Stimulated activated CD4-positive, alpha-beta T cell treated with anti-CD3 and anti-CD28 coated beads, Interleukin-4, amount 100 ng/mL, for 1 hour (primary cell): ENCODE data around the gene DPP6.

Source experiments
- DNase-seq: peaks from one replicate; pipeline ENCODE4 v3.0.0-alpha.2; 2020

The DPP6 gene

DNA sequence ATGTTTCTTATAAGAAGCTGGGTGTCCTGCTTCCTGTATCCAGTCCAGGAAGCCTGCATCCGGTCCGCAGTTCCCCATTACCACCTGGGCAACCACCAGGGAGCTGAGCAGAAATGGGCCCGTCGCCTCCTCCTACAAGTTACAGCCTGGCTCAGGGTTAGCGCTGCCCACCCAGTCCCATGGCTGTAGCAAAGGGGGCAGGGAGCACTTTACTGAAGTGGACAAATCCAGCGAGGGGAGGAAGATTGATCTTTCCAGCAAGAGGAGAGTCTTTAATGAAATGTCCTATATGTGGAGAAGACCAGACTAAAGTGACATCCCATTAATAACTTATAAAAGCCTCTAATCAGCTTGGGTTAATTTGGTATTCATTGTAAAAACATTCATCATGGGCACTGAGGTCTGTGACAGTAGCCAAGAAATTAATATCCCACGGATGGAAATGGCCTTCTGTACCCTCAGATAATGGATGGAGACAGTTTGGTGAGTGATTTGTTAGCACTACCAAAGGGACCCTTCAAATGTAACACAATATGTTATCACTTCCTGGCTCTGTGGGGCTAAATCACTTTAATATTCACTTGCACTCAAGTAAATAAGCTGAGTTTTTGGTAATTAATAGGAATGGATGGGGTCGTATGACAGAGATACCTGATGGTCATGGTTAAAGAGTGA lies 627.3 kb downstream of the DPP6 start:
- no peak for DNase-seq

DNA sequence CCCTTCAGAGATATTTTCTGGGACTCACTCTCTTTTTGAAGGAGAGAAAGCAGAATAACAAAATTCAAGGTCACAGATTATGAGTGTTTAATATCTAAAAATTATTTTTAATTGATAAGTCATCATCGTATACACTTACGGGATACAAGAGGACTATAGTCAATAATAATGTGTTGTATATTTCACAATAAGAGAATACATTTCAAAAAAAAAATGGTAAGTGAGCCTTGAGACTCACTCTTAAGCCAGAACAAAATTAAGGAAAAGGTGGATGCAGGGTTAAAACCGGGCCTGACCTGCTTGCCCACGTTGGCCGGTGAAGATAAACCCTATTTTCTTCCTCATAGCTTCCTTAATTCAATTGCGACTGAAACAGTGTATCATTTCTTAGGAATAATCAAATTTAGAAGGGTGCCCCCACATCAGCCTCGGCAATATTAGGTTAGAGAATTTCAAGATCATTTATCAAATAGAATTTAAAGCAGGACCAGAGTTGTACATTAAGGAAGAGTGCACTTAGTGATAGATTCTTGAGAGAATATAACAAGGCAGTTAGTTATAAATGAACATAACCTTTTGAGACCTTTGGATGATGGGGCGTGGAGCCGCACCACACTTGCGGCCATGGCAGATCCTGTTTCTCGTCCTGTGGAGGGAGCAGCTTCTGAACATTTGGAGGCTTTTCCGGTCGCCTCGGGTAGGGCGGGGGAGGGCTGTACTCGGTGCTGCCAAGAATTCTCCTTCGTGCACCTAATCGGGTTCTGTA lies 628.9 kb downstream of the DPP6 start:
- DNase-seq, result no peak

DNA sequence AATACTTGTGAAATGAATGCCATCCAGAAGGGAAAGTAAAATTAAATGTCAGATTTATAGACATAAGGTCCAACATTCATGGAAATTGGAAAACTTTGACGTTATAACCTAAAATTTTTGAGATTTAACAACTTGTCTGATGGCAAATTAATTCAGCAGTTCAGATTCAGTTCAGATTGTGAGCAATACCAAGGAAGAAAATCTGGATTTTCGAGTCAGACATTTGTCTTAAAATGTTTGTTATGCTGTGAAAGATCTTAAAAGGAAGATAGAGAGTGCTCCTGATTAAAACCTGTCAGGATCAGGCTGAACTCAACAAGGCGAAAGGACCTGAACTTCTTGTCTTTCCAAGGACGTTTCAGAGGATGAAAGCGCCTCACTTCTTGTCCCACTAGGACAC lies 629.8 kb downstream of the DPP6 start:
- no peak for DNase-seq

DNA sequence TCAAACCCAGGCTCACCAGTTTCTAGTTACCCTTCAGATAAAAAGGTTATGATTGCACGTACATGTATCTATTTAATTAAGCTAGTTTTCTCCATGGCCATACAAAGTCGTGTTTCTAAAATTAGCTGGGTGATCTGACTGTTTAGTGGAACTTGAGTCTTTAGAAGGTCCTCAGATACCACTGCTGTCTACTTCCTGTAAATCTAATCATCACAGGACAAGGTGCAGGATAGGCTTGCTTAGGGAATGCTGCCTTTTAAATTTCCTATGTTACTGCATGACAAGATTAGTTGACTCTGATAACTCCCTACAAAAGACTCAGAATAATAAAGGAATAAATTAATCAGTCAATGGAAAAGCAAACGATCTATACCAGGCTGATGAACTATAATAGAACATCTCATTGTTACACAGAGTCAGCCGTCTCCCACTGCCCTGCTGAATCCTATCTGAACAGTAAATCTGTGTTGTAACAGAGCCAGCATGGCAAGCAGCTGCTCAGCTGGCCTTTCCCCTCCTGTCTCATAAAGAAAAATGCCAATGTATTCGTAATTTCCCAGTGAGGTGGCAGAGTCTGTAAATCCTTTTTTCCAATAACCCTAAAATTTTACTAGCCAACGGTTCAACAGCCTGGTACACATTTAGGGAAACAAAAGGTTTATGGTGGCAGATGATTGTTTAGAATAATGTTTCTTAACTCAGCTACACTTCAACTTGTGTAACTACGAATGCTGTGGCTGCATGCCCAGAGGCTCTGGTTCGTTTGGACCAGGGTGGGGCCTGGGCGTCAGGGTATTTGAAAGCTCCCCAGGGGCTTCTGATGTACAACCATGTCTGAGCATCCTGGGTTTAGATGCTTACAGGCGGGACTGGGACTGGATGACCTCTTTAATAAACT lies 632.7 kb downstream of the DPP6 start:
- DNase-seq, result no peak

DNA sequence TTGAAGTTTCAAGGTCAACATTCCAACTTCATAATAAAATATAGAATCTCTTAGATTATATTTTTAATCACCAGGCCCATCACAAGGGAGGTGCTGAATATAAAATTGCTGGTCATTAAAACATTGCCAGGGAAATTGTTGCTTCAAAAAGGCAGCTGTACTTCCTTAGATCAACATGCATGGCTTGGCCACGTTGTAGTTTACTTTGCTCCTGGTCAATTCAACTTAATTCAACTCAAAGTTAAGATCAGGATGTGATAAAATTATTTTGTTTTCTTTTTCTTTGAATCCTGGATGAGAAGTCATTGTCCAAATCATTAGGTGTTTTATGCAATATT lies 633.3 kb downstream of the DPP6 start:
- no peak for DNase-seq

DNA sequence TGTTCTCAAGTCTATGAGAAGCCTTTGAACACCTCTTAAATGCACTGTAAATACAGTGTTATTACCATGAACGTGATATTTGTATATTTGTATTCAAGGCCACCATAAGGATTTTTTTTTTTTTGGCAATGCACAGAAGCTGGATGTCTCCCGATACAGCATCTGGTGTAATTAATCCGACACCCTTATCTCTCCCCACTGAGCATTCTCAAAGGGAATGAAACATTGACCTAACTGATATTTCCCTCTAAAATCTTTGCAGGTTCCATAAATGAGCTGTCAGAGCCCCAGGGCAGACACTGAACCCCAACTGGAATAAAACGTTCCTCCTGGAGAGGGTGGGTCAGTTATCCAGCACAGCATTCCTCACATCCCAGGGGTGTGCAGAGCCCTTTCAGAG lies 634.1 kb downstream of the DPP6 start:
- no peak for DNase-seq

DNA sequence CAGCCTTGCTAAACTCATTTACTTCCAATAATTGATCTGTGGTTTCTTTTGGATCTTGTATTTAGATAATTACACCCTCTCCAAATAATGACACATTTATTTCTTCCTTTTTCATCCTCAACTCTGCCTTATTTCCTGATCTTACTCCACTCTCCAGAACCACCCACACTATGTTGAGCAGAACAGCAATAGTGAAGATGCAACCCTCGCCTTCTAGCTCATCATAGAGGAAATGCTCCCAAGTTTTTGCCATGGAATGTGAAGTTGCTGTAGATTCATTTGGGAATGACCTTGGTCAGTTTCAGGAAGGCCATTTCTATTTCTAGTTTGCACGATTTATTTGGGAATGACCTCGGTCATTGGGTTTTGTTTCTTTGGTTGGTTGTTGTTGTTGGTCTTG lies 636.8 kb downstream of the DPP6 start:
- DNase-seq, result no peak

DNA sequence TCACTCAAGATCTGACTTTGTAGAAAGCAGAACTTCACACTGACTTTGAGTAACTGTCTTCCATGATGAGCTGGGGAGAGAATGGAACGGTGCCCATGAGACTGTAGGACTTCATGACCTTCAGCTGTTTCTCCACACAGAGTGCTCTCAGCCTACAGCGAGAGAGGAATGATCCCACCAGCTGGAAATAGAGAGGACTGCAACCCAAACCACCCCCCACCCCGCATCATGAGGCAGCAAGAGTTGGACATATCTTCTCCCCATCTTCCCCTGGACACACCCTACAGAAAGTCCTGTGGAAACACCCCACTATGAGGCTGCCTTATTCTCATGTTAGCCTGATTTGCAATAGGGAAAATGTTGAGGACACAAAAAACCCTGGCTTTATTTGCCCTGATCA lies 638.2 kb downstream of the DPP6 start:
- no peak for DNase-seq

DNA sequence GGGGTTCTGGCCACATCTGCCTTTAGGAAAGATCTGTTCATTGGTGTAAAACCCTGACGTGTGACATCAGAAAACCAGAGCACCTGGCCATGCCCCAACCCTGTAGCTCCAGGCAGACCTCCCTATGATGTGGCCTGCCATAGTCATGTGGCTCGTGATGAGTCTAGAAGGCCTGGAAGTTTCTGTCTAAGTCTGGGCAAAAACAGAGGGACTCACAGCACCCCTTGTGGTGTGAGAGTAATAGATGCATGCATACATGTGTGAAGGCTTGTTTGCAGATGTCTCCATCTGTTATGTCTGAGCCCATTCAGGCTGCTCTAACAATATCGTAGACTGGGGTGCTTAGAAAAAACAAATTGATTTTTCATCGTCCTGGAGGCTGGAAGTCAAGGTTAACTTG lies 641.5 kb downstream of the DPP6 start:
- no peak for DNase-seq

DNA sequence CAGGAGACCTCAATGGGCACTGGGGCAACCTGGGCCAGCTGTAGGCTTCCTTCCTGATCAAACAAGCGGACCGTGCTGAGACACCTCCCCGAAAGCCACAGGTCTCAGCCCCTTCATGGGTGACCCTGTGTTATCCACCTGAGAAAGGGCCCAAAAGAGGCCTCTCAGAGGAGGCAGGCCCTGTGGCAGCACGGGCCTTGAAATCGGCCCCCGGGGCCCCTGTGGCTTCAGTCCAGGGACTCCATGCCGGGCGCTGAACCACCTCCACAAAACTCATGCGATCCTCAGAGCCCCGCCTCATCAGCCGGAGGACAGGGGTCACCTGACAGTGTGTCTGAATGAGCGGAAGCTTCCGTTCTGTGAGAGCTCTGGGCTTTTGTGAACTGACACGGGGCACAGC lies 643.6 kb downstream of the DPP6 start:
- no peak for DNase-seq

DNA sequence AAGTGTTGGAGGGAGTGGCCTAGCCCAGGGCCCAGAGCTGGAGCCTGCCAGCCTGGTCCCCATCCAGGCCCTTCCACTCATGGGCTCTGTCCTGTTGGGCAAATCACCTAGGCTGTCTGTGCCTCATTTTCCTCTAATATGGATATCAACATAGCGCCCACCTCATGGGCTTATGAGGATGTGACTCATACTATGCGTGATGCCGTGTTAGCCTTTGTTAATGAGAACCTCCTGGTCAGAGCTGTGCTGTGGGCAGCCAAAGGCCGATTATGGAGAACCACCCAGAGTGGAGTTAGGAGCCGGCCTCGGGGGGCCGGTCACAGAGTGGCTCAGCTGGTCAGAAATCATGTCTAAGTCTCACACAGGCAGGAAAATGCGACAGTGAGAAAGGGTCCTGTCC lies 644.4 kb downstream of the DPP6 start:
- DNase-seq, result no peak

DNA sequence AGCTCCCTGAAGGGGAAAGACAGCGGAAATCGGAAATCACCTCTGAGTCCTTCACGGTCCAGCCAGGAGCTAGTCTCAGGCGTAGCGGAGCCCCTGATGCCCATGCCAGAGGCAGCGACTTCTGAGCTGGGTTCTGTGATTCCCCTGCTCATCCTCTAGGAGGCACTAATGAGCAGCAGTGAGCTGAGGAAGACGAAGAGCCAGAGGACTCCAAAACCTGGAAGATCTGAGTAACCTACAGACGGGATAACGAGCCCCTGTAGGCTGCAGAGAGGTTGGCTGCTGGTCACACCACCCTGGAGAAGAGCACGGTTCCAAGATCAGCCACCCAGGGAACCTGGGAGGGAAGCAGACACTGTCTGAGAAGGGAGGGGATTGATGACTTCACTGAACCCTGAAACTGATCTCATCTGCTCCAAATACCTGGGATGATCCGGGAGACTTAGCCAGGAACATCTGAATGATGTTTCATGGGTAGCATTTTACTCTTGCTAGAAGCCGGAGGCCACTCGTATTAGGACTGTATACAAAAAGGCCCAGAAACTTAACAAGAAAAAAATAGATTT lies 646.6 kb downstream of the DPP6 start:
- DNase-seq, result no peak

DNA sequence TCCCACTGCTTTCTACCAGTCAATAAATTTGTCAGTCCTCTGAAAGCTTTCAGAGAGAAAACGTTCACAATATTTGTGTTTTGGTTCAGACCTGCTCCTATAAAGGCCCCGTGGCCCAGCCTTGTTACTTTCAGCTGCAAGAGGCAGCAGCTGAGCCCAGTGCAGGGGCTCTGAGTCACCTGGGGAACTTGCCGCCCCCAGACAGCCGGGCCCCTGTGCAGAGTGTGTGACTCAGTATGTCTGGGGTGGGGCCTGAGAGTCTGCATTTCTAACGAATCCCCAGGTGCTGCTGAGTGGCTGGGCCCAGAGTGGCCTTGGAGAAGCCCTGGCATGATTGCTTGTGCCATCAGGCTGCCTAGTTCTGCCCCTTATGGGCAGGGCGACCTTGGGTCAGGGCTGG lies 647.2 kb downstream of the DPP6 start:
- DNase-seq, result no peak

DNA sequence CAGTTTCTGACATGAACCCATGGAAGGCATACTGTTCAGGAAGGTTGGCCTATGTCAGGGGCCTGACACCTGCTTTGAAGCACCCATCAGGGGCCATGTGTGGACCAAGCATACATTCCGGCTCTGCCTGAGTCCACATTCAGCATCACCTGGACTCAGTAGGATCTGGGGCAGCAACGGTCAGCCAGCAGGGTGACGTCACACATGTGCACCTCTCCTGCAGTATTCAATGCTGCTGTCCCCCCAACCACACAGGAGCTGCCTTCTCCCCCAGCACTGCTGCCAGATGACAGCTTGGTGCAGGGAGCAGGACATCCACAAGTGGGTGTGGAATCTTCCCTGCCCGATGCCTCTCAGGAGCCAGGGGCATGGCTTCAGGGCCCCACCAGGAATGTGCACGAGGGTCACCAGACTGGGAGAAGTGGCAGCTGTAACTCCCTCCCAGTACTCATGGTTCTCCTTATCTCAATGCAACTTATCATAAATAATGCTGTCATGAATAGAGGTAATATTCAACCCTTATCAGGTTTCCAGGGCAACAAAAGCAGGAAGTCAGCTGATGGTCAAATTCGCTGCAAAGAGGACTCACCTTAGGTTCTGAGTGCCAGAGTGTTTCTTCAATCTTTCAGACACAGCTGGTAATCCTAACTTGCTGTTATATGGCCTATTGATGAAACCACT lies 657.8 kb downstream of the DPP6 start:
- no peak for DNase-seq

DNA sequence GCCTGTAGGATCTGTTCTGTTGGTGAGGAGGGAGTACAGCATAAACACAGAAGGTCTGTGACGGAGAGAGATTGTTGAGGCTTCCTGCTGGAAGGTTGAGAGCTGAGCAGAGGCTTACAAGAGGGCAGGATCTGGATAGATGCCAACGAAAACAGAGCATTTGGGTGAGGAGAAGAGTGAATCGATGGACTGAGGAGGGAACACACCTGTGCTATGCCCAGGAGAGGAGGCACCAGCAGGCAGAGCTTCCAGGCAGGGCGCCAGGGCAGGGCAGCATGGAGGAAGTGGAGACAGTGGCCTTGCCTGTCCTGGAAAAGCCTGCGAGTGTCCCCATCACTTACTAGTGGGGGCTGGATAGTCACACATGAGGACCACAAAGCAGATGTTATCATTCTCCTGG lies 667.8 kb downstream of the DPP6 start:
- no peak for DNase-seq

DNA sequence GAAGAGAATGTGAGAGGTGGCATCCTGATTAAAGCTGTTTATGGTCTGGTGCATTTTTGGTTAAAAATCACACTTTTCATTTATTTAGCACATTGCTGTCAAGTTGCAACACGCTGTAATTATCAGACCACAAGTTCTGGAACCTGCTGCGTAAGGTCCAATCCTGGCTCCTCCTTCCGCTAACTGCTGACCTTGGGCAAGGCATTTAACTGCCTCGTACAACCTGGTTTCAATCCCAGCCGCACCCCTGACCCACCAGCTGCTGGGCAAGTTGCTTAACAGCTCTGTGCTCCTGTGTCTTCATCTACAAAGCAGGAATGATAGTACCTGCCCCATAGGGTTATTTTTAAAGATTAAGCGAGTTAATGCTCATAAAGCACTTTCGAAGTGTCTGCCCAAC lies 668.9 kb downstream of the DPP6 start:
- no peak for DNase-seq

DNA sequence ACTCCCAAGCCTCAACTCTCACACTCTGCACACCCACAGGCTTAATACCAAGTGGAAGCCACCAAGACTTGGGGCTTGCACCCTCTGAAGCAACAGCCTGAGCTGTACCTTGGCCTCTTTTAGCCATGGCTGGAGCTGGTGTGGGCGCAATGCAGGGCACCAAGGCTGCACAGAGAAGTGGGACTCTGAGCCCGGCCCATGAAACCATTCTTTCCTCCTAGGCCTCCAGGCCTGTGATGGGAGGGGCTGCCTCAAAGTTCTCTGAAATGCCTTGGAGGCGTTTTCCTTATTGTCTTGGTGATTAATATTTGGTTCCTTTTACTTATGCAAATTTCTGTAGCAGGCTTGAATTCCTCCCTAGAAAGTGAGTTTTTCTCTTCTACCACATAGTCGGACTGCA lies 674.2 kb downstream of the DPP6 start:
- DNase-seq, result no peak

DNA sequence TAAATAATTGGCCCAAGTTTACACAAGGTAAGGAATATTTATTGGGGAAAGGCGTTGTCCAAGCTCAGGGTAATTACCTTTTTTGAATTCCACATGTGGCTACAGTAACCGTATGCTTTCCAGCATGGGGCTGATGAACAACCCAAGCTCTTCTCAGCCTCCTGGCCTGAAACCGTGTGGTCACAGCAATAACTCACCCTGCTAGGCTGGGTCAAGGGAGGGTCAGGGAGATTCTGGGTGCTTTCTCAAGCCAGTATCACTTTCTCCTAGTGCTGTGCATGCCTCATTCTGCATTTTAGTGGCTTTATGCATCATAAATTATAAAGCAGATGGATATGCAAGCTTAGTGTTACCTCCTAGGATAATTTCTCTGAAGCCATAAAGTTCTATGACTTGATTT lies 676.9 kb downstream of the DPP6 start:
- DNase-seq, result no peak

DNA sequence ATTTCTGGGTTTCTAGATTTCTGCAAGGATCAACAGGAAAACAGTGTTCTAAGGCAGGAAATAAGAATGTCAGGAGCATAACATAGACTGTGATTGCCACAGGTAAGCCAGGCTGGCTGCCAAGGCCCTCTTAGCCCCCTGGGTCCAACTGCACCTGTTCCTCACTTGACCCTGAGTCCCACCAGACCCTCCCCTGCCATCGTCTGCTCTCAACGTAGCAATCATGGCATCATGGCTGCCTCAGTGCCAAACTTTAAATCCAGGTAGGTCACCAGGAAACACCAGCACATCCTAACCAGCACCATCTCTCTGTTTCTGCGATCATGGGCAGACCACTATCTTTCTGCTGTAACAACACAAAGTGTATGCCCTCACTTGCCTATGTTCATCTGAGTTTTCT lies 683.6 kb downstream of the DPP6 start:
- DNase-seq, result no peak

DNA sequence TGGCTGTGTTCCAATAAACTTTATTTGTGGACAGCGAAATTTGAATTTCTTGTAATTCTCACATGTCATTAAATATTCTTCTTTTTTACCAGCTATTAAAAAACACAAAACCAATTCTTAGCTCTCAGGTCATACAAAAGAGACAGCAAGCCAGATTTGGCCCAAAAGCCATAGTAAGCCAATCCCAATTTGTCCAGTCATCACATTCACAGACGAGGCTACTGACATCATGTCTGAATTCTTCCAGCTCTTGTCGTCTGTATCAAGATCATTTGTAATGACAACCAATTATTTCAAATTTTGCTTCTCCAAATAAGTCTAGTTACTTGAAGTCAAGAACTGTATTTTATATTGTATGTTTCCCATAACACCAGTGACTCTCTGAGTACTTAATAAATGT lies 684.2 kb downstream of the DPP6 start:
- no peak for DNase-seq

DNA sequence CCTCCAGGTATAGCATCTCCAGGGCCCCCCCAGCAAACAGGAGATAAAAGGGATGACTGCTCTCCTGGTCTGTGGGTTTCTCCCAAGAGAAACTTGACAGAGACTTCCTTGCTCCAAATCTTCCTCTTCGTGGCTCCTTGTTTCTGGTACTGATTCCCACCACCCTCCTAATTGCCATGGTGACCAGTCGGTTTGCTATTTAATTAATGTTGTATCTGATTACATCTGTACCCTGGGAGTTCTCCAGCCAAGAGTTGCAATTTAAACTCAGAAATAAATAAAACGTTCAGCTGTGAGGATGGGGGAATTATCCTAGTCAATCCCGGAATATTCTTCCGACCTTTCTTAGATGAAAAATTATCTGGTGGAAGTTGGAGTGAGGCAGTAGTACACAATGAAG lies 686.0 kb downstream of the DPP6 start:
- no peak for DNase-seq

DNA sequence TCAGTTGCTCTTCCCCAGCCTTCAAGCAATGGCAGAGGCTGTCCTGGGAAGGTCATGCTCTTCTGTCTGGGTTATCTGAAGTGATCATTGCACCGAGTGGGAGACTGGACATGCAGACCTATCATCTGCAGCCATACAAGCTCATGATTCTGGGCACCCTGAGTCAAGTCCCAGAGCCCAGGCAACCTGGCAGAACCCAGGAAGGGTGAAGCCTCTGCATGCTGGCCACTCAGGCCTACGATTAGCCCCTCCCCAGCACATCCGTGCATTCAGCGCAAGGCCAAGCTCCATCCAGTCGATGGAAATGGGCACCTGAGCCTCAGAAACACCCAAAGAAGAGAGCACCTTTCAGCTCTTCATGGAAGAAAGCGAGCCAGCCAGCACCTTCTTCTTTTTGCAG lies 688.9 kb downstream of the DPP6 start:
- DNase-seq, result no peak

DNA sequence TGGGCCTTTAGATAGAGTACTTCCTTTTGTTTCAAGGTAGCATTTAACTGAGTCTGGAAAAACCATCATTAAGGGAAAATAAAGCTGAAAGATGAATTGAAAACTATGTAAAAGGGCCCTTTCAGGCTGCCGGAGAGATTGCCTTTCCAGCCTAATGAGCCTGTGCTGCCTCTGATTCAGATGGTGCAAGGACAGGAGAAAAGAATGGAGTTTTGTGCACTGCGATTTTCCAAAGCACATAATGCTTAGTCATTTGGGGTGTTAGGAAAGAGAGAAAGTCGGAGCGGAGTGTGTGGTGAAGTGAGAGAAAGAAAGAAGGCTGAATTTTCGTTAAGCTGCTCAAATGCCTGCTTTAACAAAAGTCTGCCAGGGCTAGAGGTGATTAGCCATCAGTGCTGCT lies 691.0 kb downstream of the DPP6 start:
- no peak for DNase-seq
